Astrocyte of the cerebellum (primary cell): ENCODE results near the gene MC3R.

Source experiments
- DNase-seq: peaks from one replicate; pipeline ENCODE4 v3.0.0-alpha.2; 2011; ENCODE audit warnings: low read depth
- H3K4me3 ChIP-seq: 2 replicates; pipeline ENCODE4 v1.5.1; 2011; ENCODE audit warnings: mild to moderate bottlenecking, low read depth, low read length, moderate library complexity
- in situ Hi-C: cut with HindIII; loops from 2 replicates; pipeline ENCODE4 v1.10.0; 2017; ENCODE audit warnings: low sequenced_read_pairs
- TF ChIP-seq, protein P1 (sequence below): IDR thresholded peaks from 2 replicates; pipeline ENCODE4 v1.5.1; 2012; ENCODE audit warnings: low read length, low read depth, moderate library complexity, mild to moderate bottlenecking; ENCODE audit errors: missing control alignments

The MC3R gene

DNA sequence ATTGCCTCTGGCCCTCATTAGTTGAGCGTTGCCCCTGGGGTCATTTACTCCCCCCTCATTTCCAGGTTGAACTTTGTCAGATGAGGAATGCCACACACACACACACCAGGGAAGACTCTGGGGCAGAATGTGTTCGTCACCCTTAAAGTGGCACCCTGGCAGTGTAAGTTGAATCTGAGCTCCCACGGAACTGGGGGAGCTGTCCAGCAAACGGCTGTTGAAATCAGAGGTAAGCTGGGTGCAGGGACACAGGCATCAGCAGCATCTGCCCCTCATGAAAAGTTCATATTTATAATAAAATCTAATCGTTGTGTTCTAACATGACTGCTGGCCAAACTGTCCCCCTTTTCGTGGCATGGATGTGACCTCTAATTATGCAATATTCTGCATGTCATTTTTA is 4.3 kb upstream of the MC3R start:
- TF ChIP-seq, protein P1, sequence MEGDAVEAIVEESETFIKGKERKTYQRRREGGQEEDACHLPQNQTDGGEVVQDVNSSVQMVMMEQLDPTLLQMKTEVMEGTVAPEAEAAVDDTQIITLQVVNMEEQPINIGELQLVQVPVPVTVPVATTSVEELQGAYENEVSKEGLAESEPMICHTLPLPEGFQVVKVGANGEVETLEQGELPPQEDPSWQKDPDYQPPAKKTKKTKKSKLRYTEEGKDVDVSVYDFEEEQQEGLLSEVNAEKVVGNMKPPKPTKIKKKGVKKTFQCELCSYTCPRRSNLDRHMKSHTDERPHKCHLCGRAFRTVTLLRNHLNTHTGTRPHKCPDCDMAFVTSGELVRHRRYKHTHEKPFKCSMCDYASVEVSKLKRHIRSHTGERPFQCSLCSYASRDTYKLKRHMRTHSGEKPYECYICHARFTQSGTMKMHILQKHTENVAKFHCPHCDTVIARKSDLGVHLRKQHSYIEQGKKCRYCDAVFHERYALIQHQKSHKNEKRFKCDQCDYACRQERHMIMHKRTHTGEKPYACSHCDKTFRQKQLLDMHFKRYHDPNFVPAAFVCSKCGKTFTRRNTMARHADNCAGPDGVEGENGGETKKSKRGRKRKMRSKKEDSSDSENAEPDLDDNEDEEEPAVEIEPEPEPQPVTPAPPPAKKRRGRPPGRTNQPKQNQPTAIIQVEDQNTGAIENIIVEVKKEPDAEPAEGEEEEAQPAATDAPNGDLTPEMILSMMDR = no peak
- no peak for DNase-seq
- no peak overlapping the region for H3K4me3 ChIP-seq
- in situ Hi-C loops = no loop called here

DNA sequence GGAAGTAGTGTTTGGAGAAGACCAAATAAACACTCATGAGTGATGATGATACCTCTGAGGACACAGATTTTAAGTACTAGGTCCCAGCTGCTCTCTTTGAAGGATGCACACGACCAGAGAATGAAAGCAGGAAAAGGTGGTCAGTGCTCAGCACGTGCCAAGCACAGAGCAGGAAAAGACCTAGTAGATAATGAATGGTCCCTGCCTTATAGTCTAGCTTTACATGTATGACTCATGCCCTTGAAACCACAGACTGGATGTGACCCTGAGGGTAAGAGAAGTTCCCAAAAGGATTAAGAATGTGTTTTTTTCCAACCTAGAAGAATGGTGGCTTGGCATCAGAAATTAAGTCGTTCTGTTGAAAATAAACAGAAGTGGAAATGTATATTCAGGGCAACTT is 2.8 kb upstream of the MC3R start:
- TF ChIP-seq, protein P1 = no peak
- in situ Hi-C loops = no loop called here
- DNase-seq = no peak
- H3K4me3 ChIP-seq = no peak overlapping the region

DNA sequence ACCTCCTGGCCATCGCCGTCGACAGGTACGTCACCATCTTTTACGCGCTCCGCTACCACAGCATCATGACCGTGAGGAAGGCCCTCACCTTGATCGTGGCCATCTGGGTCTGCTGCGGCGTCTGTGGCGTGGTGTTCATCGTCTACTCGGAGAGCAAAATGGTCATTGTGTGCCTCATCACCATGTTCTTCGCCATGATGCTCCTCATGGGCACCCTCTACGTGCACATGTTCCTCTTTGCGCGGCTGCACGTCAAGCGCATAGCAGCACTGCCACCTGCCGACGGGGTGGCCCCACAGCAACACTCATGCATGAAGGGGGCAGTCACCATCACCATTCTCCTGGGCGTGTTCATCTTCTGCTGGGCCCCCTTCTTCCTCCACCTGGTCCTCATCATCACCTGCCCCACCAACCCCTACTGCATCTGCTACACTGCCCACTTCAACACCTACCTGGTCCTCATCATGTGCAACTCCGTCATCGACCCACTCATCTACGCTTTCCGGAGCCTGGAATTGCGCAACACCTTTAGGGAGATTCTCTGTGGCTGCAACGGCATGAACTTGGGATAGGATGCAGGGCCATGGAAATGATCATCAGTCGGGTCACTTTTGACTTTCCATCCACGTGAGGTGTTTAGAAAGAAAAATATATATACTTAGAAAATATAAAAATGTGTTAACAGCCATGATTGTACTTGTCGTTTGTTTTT is 868 bp downstream of the MC3R start:
- DNase-seq = no peak
- TF ChIP-seq, protein P1 = peak; percentile 25
- in situ Hi-C loops = no loop called here
- H3K4me3 ChIP-seq = no peak overlapping the region

DNA sequence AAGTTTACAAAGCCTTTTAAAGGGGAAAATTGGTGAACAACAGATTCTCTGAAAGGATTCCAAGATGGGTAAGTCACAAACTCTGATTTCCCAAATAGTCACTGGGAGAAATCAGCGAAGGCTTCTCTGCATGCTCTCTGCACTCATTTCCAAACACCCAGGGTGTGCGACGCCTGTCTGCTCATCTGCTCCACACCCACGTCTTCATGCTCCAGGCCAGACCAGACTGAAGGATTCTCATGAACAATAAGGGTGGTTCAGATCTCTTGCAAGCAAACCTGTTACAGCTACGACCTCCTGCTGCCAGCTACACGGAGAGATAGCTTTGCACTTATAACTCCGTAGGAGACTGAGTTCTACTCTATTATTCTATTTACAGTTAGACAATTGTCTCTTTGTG is 1.4 kb downstream of the MC3R start:
- in situ Hi-C loops = no loop called here
- TF ChIP-seq, protein P1 = no peak
- no peak for DNase-seq
- no peak overlapping the region for H3K4me3 ChIP-seq

DNA sequence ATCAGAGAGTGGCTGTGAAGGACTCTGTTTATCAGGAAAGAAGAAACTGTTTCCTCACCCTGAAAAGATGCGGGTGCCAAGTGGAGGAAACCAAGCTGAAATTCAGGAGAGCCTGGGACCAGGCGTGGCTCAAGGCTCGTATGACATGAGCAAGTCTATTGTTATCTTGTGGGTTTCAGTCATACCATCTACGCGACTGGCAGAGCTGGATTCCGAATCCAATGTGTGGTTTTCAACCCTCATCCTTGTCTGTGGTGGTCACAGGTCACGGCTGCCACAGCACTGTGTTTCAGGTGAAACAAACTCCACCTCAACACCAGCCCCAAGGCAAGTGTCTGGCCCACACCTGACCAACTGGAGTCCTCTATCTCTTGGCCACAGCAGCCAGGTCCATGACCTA is 9.1 kb downstream of the MC3R start:
- no peak for DNase-seq
- in situ Hi-C loops = no loop called here
- TF ChIP-seq, protein P1 = no peak
- no peak overlapping the region for H3K4me3 ChIP-seq

DNA sequence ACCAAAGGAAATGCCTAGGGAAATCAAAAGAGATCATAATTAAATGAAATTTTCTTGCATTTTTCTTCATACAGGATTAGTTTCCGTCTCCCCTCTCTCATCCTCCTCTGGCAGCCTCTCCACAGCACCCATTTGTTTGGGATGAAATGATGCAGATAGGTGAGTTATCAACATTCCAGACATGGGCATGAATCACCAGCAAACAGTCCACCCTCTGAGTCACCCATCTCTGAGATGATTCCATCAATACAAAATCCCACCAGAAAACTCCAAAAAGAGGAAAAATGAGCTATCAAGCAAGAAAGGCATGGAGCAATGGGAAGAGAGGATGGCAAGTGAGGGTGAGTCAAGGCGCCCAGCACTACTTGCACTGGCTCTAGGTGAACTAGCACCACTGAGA is 11.4 kb downstream of the MC3R start:
- TF ChIP-seq, protein P1 = no peak
- DNase-seq = no peak
- in situ Hi-C loops = no loop called here

More for the DNA sequence above, 11.4 kb downstream of the MC3R start:
- no peak overlapping the region for H3K4me3 ChIP-seq
